Esophagus squamous epithelium (tissue), 5 donors: ENCODE data around the gene ANO4. TPM values are rescaled to one million over a fixed set of nuclear protein-coding genes. Genes with fewer than 3 reads are reported as not detected.

Source experiments
- DNase-seq: peaks from one replicate; lab custom pipeline; 2025; lab: John Stamatoyannopoulos, UW
- H3K27ac ChIP-seq, 4 donors: fragments of 200-600 bp; sonication (generic); one replicate each; pipeline ENCODE4 v1.5.1; 2016 to 2019; ENCODE audit warnings: mild to moderate bottlenecking in 1 of 4
- H3K27me3 ChIP-seq, 4 donors: fragments of 200-600 bp; sonication (generic); 1 replicate in 3 of 4; 2 replicates in 1 of 4; pipeline versions ENCODE4 v1.5.1 to v1.6.0; 2017 to 2021; ENCODE audit warnings: antibody characterized with exemption in 1 of 4
- H3K36me3 ChIP-seq, 3 donors: fragments of 200-600 bp; sonication (generic); one replicate each; pipeline ENCODE4 v1.5.1; 2016 to 2019
- H3K4me1 ChIP-seq, 3 donors: fragments of 200-600 bp; sonication (generic); one replicate each; pipeline ENCODE4 v1.5.1; 2017 to 2019
- H3K4me3 ChIP-seq, 4 donors: fragments of 200-600 bp; sonication (generic); 1 replicate in 3 of 4; 2 replicates in 1 of 4; pipeline ENCODE4 v1.5.1; 2016 to 2019; ENCODE audit warnings: mild to moderate bottlenecking in 2 of 4, moderate library complexity in 1 of 4
- H3K9me3 ChIP-seq, 3 donors: fragments of 200-600 bp; sonication (generic); one replicate each; pipeline ENCODE4 v1.5.1; 2016 to 2019
- CTCF ChIP-seq, 6 experiments: fragments of 450-650 bp in 4 of 6; fragments of 200-600 bp in 2 of 6; sonication (generic) in 2 of 6; IDR thresholded peaks; one replicate each; pipeline ENCODE4 v1.5.1; 2016 to 2019; ENCODE audit warnings: antibody characterized with exemption in 6 of 6, mild to moderate bottlenecking in 4 of 6, moderate library complexity in 4 of 6
- POLR2A ChIP-seq, 4 donors: fragments of 450-650 bp; IDR thresholded peaks; one replicate each; pipeline ENCODE4 v1.6.1; 2017; ENCODE audit warnings: antibody characterized with exemption in 4 of 4, mild to moderate bottlenecking in 4 of 4, moderate library complexity in 3 of 4
- WGBS, 2 donors: methylation state at CpG; one replicate each; pipeline ENCODE4 v1.1.5; 2018; 5-methylcytosine and 5-hydroxymethylcytosine counted together
- intact Hi-C: fragments of 100-400 bp; cut with DNase I; formaldehyde crosslinking; loops from one replicate; pipeline ENCODE4 v1.15.0; 2022
- total RNA-seq, 4 donors: library from RNA; depleted of rRNA; stranded (reverse); fragments of >200 nt; gene quantifications; one replicate each; pipeline ENCODE4 v1.1.0, GENCODE V29; 2016
- donor health status: DM: yes; HTN: yes; CAD: no.

The ANO4 gene
- total RNA-seq, 4 donors from 2014 or later: 0.09 TPM; not detected in 3

GRCh38 chr12:101004898-101005297 is 210.3 kb downstream of the ANO4 start:
- Histone ChIP-seq H3K36me3 (no peaks in the 10 kb centered on the region), H3K4me1 (no peaks in the 10 kb centered on the region), H3K9me3 (peaks cover 0 to 12% (median 11%) of the 10 kb centered on the region in 3 donors), H3K4me3 (no peak overlapping the region), H3K27me3 (no peaks in the 10 kb centered on the region), H3K27ac (no peak overlapping the region)
- 79 to 92% methylated on average over 1 of the region's 1 CpG for WGBS, 2 donors
- intact Hi-C loops: no loop called here
- no peak for DNase-seq
- TF ChIP-seq CTCF (IDR thresholded peaks at IDR 0.05) (no peak), POLR2A (IDR thresholded peaks at IDR 0.05) (no peak)

DNA sequence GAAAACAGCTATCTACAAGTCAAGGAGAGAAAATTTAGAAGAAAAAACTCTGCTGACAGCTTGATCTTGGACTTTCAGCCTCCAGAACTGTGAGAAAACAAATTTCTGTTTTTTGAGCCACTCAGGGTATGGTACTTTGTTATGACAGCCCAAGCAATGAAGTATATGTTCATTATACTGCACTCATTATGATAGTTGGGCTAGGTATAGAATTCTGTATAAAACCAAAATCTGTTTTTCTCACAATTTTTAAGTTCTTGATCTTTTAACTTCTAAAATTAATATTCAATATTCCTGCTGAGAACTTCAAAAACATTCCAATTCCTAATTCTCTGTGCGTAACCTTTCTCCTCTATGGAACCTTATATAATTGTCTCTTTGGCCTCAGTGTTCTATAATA is 214.7 kb downstream of the ANO4 start:
- H3K4me3 ChIP-seq: no peak overlapping the region

DNA sequence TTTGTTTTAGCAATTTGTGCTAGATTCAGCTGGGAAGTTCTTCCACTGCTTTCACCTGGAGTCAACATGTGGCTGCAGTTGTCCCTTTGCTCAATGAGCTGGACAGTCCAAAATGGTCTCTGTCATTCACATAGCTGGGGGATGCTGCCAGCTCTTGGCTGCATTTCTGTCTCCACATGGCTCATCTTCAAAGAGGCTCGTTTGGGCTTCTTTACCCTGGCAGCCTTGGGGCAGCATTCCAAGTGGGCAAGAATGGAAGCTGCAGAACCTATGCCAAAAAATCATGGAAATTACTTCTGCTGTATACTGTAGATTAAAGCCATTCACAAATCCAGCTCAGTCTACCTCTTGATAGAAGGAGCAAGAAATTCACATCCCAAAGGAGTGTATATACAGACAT is 216.3 kb downstream of the ANO4 start:
- Histone ChIP-seq H3K9me3 (peaks cover 0 to 13% (median 12%) of the 10 kb centered on the region in 3 donors), H3K4me1 (no peaks in the 10 kb centered on the region), H3K4me3 (no peak overlapping the region), H3K27ac (no peak overlapping the region), H3K27me3 (no peaks in the 10 kb centered on the region), H3K36me3 (no peaks in the 10 kb centered on the region)
- 0 to 44% methylated on average over 1 of the region's 1 CpG for WGBS, 2 donors
- TF ChIP-seq CTCF (IDR thresholded peaks at IDR 0.05): no peak
- DNase-seq: no peak
- intact Hi-C loops: no loop called here

More for the DNA sequence above, 214.7 kb downstream of the ANO4 start:
- intact Hi-C loops: no loop called here
- no peak overlapping the region for H3K27ac ChIP-seq
- WGBS, 2 donors: 83 to 93% methylated on average over 1 of the region's 1 CpG
- H3K4me1 ChIP-seq: no peaks in the 10 kb centered on the region
- peaks cover 0 to 13% (median 12%) of the 10 kb centered on the region in 3 donors for H3K9me3 ChIP-seq
- H3K36me3 ChIP-seq: no peaks in the 10 kb centered on the region
- no peak for DNase-seq
- TF ChIP-seq CTCF (IDR thresholded peaks at IDR 0.05): no peak
- no peak for TF ChIP-seq POLR2A (IDR thresholded peaks at IDR 0.05)
- H3K27me3 ChIP-seq: no peaks in the 10 kb centered on the region

GRCh38 chr12:101013993-101014392 is 219.4 kb downstream of the ANO4 start:
- WGBS, 2 donors: 88 to 89% methylated on average over 6 of the region's 6 CpGs
- DNase-seq: no peak
- Histone ChIP-seq H3K36me3 (no peaks in the 10 kb centered on the region), H3K27me3 (no peaks in the 10 kb centered on the region), H3K4me1 (no peaks in the 10 kb centered on the region), H3K4me3 (no peak overlapping the region), H3K9me3 (peaks cover 0 to 9% (median 9%) of the 10 kb centered on the region in 3 donors), H3K27ac (no peak overlapping the region)
- intact Hi-C loops: no loop called here
- no peak for TF ChIP-seq POLR2A (IDR thresholded peaks at IDR 0.05)

DNA sequence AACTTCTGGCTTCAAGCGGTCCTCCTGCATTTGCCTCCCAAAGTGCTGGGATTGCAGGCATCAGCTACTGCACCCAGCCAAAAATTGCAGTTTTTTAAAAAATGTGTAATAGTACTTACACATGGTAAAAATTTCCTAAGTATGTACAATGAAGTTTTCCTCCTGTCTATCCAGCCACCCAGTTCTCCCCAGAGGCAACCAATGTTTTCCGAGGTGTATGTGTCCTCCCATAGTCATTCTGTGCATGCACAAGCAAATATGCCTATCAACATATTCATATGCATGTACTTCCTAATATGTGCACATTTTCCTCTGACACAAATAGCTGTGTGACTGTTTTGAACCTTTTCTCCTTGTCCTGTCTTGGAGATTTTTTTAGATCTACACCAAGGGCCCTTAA is 220.5 kb downstream of the ANO4 start:
- Histone ChIP-seq H3K27ac (no peak overlapping the region), H3K4me1 (no peaks in the 10 kb centered on the region), H3K27me3 (no peaks in the 10 kb centered on the region), H3K4me3 (no peak overlapping the region), H3K9me3 (peaks cover 0 to under 1% (median 0%) of the 10 kb centered on the region in 3 donors), H3K36me3 (no peaks in the 10 kb centered on the region)
- intact Hi-C loops: no loop called here
- no peak for DNase-seq
- 83 to 93% methylated on average over 2 of the region's 2 CpGs for WGBS, 2 donors
- TF ChIP-seq CTCF (IDR thresholded peaks at IDR 0.05) (no peak), POLR2A (IDR thresholded peaks at IDR 0.05) (no peak)

GRCh38 chr12:101018540-101018939 is 224.0 kb downstream of the ANO4 start:
- WGBS, 2 donors: 37 to 54% methylated on average over 2 of the region's 2 CpGs
- no peaks in the 10 kb centered on the region for H3K36me3 ChIP-seq
- H3K9me3 ChIP-seq: no peaks in the 10 kb centered on the region
- no peak for TF ChIP-seq CTCF (IDR thresholded peaks at IDR 0.05)
- TF ChIP-seq POLR2A (IDR thresholded peaks at IDR 0.05): no peak
- H3K4me1 ChIP-seq: peaks cover 0 to 17% (median 0%) of the 10 kb centered on the region in 3 donors
- H3K27me3 ChIP-seq: no peaks in the 10 kb centered on the region
- intact Hi-C loops: no loop called here
- DNase-seq: no peak
- no peak overlapping the region for H3K27ac ChIP-seq
- no peak overlapping the region for H3K4me3 ChIP-seq
